Muscle layer of colon (tissue), 2 donors: Measurements from ENCODE around the gene NCOA6.

ENCODE experiments used
- H3K27ac ChIP-seq: one replicate; pipeline ENCODE4 v1.7.0; 2013; ENCODE audit warnings: low read depth, mild to moderate bottlenecking, low read length, moderate library complexity
- H3K27me3 ChIP-seq, 2 donors: one replicate each; pipeline ENCODE4 v1.7.0; 2013; ENCODE audit warnings: low read length in 2 of 2, mild to moderate bottlenecking in 2 of 2; ENCODE audit not compliant: insufficient read depth in 2 of 2, control insufficient read depth in 1 of 2
- H3K36me3 ChIP-seq: one replicate; pipeline ENCODE4 v1.7.0; 2013; ENCODE audit warnings: mild to moderate bottlenecking, low read length; ENCODE audit not compliant: insufficient read depth
- H3K4me1 ChIP-seq: one replicate; pipeline ENCODE4 v1.7.0; 2013; ENCODE audit warnings: mild to moderate bottlenecking, low read length; ENCODE audit not compliant: insufficient read depth
- H3K4me3 ChIP-seq, 2 donors: one replicate each; pipeline ENCODE4 v1.7.0; 2013; ENCODE audit warnings: low read length in 2 of 2, low read depth in 1 of 2, mild to moderate bottlenecking in 1 of 2, moderate library complexity in 1 of 2
- H3K9ac ChIP-seq: one replicate; pipeline ENCODE4 v1.7.0; 2013; ENCODE audit warnings: low read length
- H3K9me3 ChIP-seq: one replicate; pipeline ENCODE4 v1.7.0; 2013; ENCODE audit warnings: mild to moderate bottlenecking, low read length
- donor health status: abdominal sarcoma.
- donor health status: Adenocarcinoma of cecum.

Gene NCOA6

GRCh38 chr20:34708621-34709043 is 116.8 kb downstream of the NCOA6 start:
- Histone ChIP-seq H3K36me3 (peaks cover 22% of the 10 kb centered on the region), H3K27me3 (no peaks in the 10 kb centered on the region), H3K4me1 (peaks cover 24% of the 10 kb centered on the region)

GRCh38 chr20:34706912-34707784 is 118.3 kb downstream of the NCOA6 start:
- no peaks in the 10 kb centered on the region for H3K27me3 ChIP-seq
- H3K4me1 ChIP-seq, result peaks cover 28% of the 10 kb centered on the region
- H3K36me3 ChIP-seq, result peaks cover 11% of the 10 kb centered on the region
- no peak overlapping the region for H3K9ac ChIP-seq
- H3K27ac ChIP-seq, result no peak overlapping the region
- no peaks in the 10 kb centered on the region for H3K9me3 ChIP-seq
- no peak overlapping the region for H3K4me3 ChIP-seq

More at GRCh38 chr20:34708621-34709043, 116.8 kb downstream of the NCOA6 start:
- H3K9ac ChIP-seq, result peak overlapping the region; percentile 13
- H3K4me3 ChIP-seq, result peak overlapping the region; percentile 43 to 72
- peak overlapping the region; percentile 94 for H3K27ac ChIP-seq
- H3K9me3 ChIP-seq, result no peaks in the 10 kb centered on the region

GRCh38 chr20:34706302-34706875 is 119.1 kb downstream of the NCOA6 start:
- Histone ChIP-seq H3K36me3 (peaks cover 4% of the 10 kb centered on the region), H3K27ac (no peak overlapping the region), H3K4me1 (peaks cover 28% of the 10 kb centered on the region), H3K27me3 (no peaks in the 10 kb centered on the region), H3K4me3 (no peak overlapping the region), H3K9ac (no peak overlapping the region), H3K9me3 (no peaks in the 10 kb centered on the region)

- Histone ChIP-seq H3K4me3 (peak overlapping the region; percentile 75 to 85), H3K27me3 (no peaks in the 10 kb centered on the region), H3K27ac (peak overlapping the region; percentile 97), H3K4me1 (peaks cover 26% of the 10 kb centered on the region), H3K9ac (peak overlapping the region; percentile 90), H3K9me3 (no peaks in the 10 kb centered on the region), H3K36me3 (no peaks in the 10 kb centered on the region)
Observed at GRCh38 chr20:34705397-34706301, 119.8 kb downstream of the NCOA6 start.

GRCh38 chr20:34705008-34705396 is 120.4 kb downstream of the NCOA6 start:
- H3K4me3 ChIP-seq, result peak overlapping the region; percentile 75 to 85
- H3K36me3 ChIP-seq, result no peaks in the 10 kb centered on the region
- H3K27ac ChIP-seq, result peak overlapping the region; percentile 97
- H3K27me3 ChIP-seq, result no peaks in the 10 kb centered on the region
- H3K9me3 ChIP-seq, result no peaks in the 10 kb centered on the region
- peaks cover 21% of the 10 kb centered on the region for H3K4me1 ChIP-seq
- H3K9ac ChIP-seq, result peak overlapping the region; percentile 90

GRCh38 chr20:34704177-34705007 is 121.1 kb downstream of the NCOA6 start, which contains the start of gene TP53INP2:
Gene TP53INP2, plus strand, starts transcription at chr20:34704344. Its CDS starts 4,396 bp downstream, at chr20:34708740.
- Histone ChIP-seq H3K27me3 (no peaks in the 10 kb centered on the region), H3K4me3 (peak within 1 kb of the TSS; percentile 75 to 85), H3K9me3 (no peaks in the 10 kb centered on the region), H3K4me1 (peaks cover 21% of the 10 kb centered on the region), H3K27ac (peak within 1 kb of the TSS; percentile 97), H3K36me3 (no peaks in the 10 kb centered on the region), H3K9ac (peak within 1 kb of the TSS; percentile 96)

- peak overlapping the region; percentile 96 for H3K9ac ChIP-seq
- H3K4me3 ChIP-seq, result peak overlapping the region; percentile 74 to 75
- H3K4me1 ChIP-seq, result peaks cover 21% of the 10 kb centered on the region
- peak overlapping the region; percentile 97 for H3K27ac ChIP-seq
- no peaks in the 10 kb centered on the region for H3K27me3 ChIP-seq
- H3K9me3 ChIP-seq, result no peaks in the 10 kb centered on the region
- H3K36me3 ChIP-seq, result no peaks in the 10 kb centered on the region
Observed at GRCh38 chr20:34703424-34704176, 121.9 kb downstream of the NCOA6 start.

GRCh38 chr20:34703061-34703423 is 122.4 kb downstream of the NCOA6 start:
- Histone ChIP-seq H3K9ac (peak overlapping the region; percentile 96), H3K27ac (peak overlapping the region; percentile 97), H3K4me3 (peak overlapping the region in 1 of 2 donors; percentile 74)

GRCh38 chr20:34701405-34702085 is 123.9 kb downstream of the NCOA6 start:
- Histone ChIP-seq H3K9me3 (no peaks in the 10 kb centered on the region), H3K9ac (no peak overlapping the region), H3K4me3 (no peak overlapping the region), H3K27me3 (no peaks in the 10 kb centered on the region), H3K36me3 (no peaks in the 10 kb centered on the region), H3K27ac (no peak overlapping the region), H3K4me1 (peaks cover 21% of the 10 kb centered on the region)

More at GRCh38 chr20:34703061-34703423, 122.4 kb downstream of the NCOA6 start:
- H3K9me3 ChIP-seq, result no peaks in the 10 kb centered on the region
- no peaks in the 10 kb centered on the region for H3K27me3 ChIP-seq
- no peaks in the 10 kb centered on the region for H3K36me3 ChIP-seq
- peaks cover 21% of the 10 kb centered on the region for H3K4me1 ChIP-seq
